Activated T-cell treated with anti-CD3 and anti-CD28 coated beads for 24 hours (primary cell): Measurements from ENCODE around the gene DUSP22.

Experiments
- DNase-seq: peaks from one replicate; pipeline ENCODE4 v3.0.0-alpha.2; 2020; ENCODE audit warnings: low read depth

DUSP22 gene

GRCh38 chr6:352474-352873, 60.2 kb downstream of the DUSP22 start:
- DNase-seq, result no peak

GRCh38 chr6:352896-353470, 60.7 kb downstream of the DUSP22 start:
- no peak for DNase-seq

GRCh38 chr6:353642-354614, 61.6 kb downstream of the DUSP22 start:
- no peak for DNase-seq

- DNase-seq, result no peak
Observed at GRCh38 chr6:354631-355280, 62.5 kb downstream of the DUSP22 start.

GRCh38 chr6:355373-356208, 63.3 kb downstream of the DUSP22 start:
- DNase-seq, result no peak

GRCh38 chr6:356828-357251, 64.6 kb downstream of the DUSP22 start:
- no peak for DNase-seq

- DNase-seq, result no peak
Observed at GRCh38 chr6:357261-357790, 65.0 kb downstream of the DUSP22 start.

GRCh38 chr6:357791-358341, 65.6 kb downstream of the DUSP22 start:
- no peak for DNase-seq

GRCh38 chr6:358432-358831, 66.1 kb downstream of the DUSP22 start:
- DNase-seq, result no peak

- DNase-seq, result no peak
Observed at GRCh38 chr6:358847-359246, 66.6 kb downstream of the DUSP22 start.

GRCh38 chr6:359261-360035, 67.2 kb downstream of the DUSP22 start:
- DNase-seq, result no peak

- DNase-seq, result no peak
Observed at GRCh38 chr6:360349-360748, 68.1 kb downstream of the DUSP22 start.

GRCh38 chr6:360764-361373, 68.6 kb downstream of the DUSP22 start:
- no peak for DNase-seq

- DNase-seq, result no peak
Observed at GRCh38 chr6:361411-362132, 69.3 kb downstream of the DUSP22 start.

GRCh38 chr6:362231-362923, 70.1 kb downstream of the DUSP22 start:
- DNase-seq, result no peak

GRCh38 chr6:362924-363249, 70.6 kb downstream of the DUSP22 start:
- no peak for DNase-seq

GRCh38 chr6:363291-363690, 71.0 kb downstream of the DUSP22 start:
- no peak for DNase-seq

GRCh38 chr6:363909-364308, 71.6 kb downstream of the DUSP22 start:
- no peak for DNase-seq
